Osteoblast (primary cell): ENCODE data around the gene ELP4. TPM values are rescaled to one million over a fixed set of nuclear protein-coding genes. Genes with fewer than 3 reads are reported as not detected.

Source experiments
- DNase-seq: peaks from one replicate; pipeline ENCODE4 v3.0.0; 2011; ENCODE audit warnings: low spot score, mixed read lengths; ENCODE audit not compliant: insufficient read length; ENCODE audit errors: missing footprints
- H2AFZ ChIP-seq: 2 replicates; pipeline ENCODE4 v1.6.0; 2011; ENCODE audit warnings: mild to moderate bottlenecking, low read length
- H3K27ac ChIP-seq: 2 replicates; pipeline ENCODE4 v1.5.1; 2011; ENCODE audit warnings: mild to moderate bottlenecking, low read depth, low read length, moderate library complexity
- H3K27me3 ChIP-seq: 2 replicates; pipeline ENCODE4 v1.6.0; 2012; ENCODE audit warnings: mild to moderate bottlenecking, control low read depth, inconsistent platforms, low read length, moderate library complexity; ENCODE audit not compliant: insufficient read depth
- H3K36me3 ChIP-seq: 2 replicates; pipeline ENCODE4 v1.5.1; 2011; ENCODE audit warnings: mild to moderate bottlenecking, low read length, control low read depth, moderate library complexity; ENCODE audit not compliant: insufficient read depth
- H3K4me1 ChIP-seq: 2 replicates; pipeline ENCODE4 v1.5.1; 2011; ENCODE audit warnings: mild to moderate bottlenecking, low read length, control low read depth, moderate library complexity; ENCODE audit not compliant: insufficient read depth
- H3K4me2 ChIP-seq: 2 replicates; pipeline ENCODE4 v1.6.0; 2011; ENCODE audit warnings: mild to moderate bottlenecking, low read length; ENCODE audit not compliant: insufficient read depth
- H3K4me3 ChIP-seq: fragments of 200-600 bp; sonication (generic); 3 replicates; pipeline ENCODE4 v1.5.1; 2012; ENCODE audit warnings: mild to moderate bottlenecking, low read length, inconsistent platforms; ENCODE audit not compliant: insufficient read depth
- H3K79me2 ChIP-seq: 2 replicates; pipeline ENCODE4 v1.6.0; 2012; ENCODE audit warnings: mild to moderate bottlenecking, low read length, control low read depth, inconsistent platforms; ENCODE audit not compliant: insufficient read depth
- H3K9me3 ChIP-seq: 2 replicates; pipeline ENCODE4 v1.5.1; 2011; ENCODE audit warnings: low read depth, low read length, control low read depth
- H4K20me1 ChIP-seq: 2 replicates; pipeline ENCODE4 v1.6.0; 2012; ENCODE audit warnings: mild to moderate bottlenecking, low read length, control low read depth; ENCODE audit not compliant: insufficient read depth
- total RNA-seq: library from RNA; depleted of rRNA; stranded (reverse); fragments of >200 nt; gene quantifications from 2 replicates; pipeline ENCODE4 v1.2.3, GENCODE V29; 2012
- TF ChIP-seq, protein P1 (sequence below): IDR thresholded peaks from 2 replicates; pipeline ENCODE4 v1.5.1; 2011; ENCODE audit warnings: mild to moderate bottlenecking, low read depth, low read length, moderate library complexity; ENCODE audit errors: extremely low read depth

ELP4 gene
- total RNA-seq, 1 donor: 16.3 TPM

GRCh38 chr11:31812383-31813381 lies 303.1 kb downstream of the ELP4 start:
- H4K20me1 ChIP-seq: peaks cover 2% of the 10 kb centered on the region
- H2AFZ ChIP-seq: no peak overlapping the region
- H3K27me3 ChIP-seq: peaks cover 99% of the 10 kb centered on the region
- no peaks in the 10 kb centered on the region for H3K9me3 ChIP-seq
- peaks cover 6% of the 10 kb centered on the region for H3K4me1 ChIP-seq
- no peaks in the 10 kb centered on the region for H3K79me2 ChIP-seq
- no peak overlapping the region for H3K27ac ChIP-seq
- TF ChIP-seq, protein P1, sequence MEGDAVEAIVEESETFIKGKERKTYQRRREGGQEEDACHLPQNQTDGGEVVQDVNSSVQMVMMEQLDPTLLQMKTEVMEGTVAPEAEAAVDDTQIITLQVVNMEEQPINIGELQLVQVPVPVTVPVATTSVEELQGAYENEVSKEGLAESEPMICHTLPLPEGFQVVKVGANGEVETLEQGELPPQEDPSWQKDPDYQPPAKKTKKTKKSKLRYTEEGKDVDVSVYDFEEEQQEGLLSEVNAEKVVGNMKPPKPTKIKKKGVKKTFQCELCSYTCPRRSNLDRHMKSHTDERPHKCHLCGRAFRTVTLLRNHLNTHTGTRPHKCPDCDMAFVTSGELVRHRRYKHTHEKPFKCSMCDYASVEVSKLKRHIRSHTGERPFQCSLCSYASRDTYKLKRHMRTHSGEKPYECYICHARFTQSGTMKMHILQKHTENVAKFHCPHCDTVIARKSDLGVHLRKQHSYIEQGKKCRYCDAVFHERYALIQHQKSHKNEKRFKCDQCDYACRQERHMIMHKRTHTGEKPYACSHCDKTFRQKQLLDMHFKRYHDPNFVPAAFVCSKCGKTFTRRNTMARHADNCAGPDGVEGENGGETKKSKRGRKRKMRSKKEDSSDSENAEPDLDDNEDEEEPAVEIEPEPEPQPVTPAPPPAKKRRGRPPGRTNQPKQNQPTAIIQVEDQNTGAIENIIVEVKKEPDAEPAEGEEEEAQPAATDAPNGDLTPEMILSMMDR: no peak
- H3K4me3 ChIP-seq: peak overlapping the region; percentile 57
- peak overlapping the region; percentile 67 for H3K4me2 ChIP-seq
- H3K36me3 ChIP-seq: no peaks in the 10 kb centered on the region
- peak; percentile 86 for DNase-seq

DNA sequence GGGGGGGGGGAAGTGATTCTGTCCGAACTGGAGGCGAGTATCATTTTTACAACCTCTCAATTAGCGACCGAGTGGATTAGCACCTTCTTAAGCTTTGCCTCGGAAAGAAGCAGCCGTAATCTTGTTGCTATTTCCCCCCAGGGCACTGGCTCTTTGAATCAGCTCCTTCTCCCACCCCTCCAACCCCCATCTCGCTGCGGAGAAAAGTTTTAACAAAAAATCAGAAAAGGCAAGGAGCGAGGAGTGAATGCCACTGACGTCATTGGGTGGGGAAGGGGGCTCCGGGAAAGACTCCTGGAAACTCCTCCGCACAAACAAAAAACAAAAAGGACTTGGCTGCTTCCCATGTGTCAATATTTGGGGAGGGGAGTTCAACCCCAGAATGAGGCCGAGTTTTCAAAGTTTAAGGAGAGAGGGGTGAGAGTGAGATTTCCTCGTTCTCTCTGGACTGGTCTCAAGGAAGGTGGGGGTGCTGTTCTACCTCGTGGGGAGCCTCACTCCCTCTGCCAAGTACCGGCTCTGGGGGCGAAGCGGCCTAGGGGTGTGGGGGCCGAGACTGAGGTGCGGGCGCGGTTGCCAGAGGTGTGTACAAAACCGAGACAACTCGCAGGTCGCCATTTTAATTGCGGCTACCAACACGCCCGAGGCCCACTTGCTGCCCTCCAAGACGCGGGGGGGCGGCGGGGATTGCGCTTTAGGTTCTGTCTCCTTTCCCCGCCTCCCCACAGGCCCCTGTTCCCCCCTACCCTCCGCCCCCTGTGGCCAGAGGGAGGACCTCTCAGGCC lies 304.0 kb downstream of the ELP4 start:
- no peaks in the 10 kb centered on the region for H3K9me3 ChIP-seq
- H3K4me3 ChIP-seq: no peak overlapping the region
- peak overlapping the region; percentile 67 for H3K4me2 ChIP-seq
- H3K79me2 ChIP-seq: no peaks in the 10 kb centered on the region
- H3K27me3 ChIP-seq: peaks cover 99% of the 10 kb centered on the region
- no peak overlapping the region for H3K27ac ChIP-seq
- H4K20me1 ChIP-seq: peaks cover 2% of the 10 kb centered on the region
- H3K4me1 ChIP-seq: peaks cover 6% of the 10 kb centered on the region
- no peak overlapping the region for H2AFZ ChIP-seq
- no peaks in the 10 kb centered on the region for H3K36me3 ChIP-seq
- DNase-seq: peak; percentile 71
- TF ChIP-seq, protein P1: no peak

DNA sequence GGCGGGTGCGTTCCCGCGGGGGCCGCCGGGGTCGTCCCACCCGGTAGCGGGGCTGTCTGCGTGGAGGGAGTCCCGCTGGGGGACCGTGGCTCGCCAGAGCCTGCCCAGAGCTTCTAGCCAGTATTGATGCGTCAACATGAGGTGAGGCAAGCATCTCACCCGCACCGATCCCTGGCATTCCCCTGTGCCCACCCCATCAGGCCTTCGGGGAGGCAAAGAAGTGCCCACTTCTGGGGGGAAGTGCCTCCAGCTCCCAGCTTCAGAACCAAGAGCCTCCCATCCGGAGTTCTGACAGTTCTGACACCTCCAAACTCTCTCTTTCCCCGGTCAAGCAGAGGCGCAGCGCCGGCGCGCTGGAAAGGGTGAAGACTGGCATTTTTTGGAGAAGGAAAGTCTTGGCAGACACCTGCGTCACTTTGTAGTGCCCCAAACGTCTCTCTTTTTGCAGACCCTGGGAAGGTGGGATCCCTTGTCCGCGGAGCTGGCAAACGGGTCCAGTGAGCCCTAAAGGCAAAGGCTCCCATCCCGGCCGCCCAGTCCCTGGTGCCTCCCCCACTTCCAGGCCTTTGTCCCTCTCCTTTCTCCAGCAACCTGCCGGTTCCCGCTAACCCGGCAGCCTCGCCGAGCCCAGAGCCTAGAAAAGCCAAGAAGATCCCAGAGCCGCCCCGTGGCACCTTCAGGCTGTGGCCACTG lies 304.8 kb downstream of the ELP4 start:
- Histone ChIP-seq H3K27me3 (peaks cover 99% of the 10 kb centered on the region), H3K27ac (no peak overlapping the region), H3K79me2 (no peaks in the 10 kb centered on the region), H4K20me1 (peaks cover 2% of the 10 kb centered on the region), H3K4me2 (no peak overlapping the region), H2AFZ (no peak overlapping the region), H3K9me3 (no peaks in the 10 kb centered on the region), H3K4me1 (peaks cover 6% of the 10 kb centered on the region), H3K36me3 (no peaks in the 10 kb centered on the region), H3K4me3 (no peak overlapping the region)
- DNase-seq: peak; percentile 86
- TF ChIP-seq, protein P1: no peak
